HepG2 (cell line): ENCODE measurements around the gene ZMAT1. TPM values are rescaled to one million over a fixed set of nuclear protein-coding genes. Genes with fewer than 3 reads are reported as not detected.

Experiments
- ATAC-seq: fragments of 200-7000 bp; cut with Tn5 transposase; 3 replicates; pipeline ENCODE4 v1.9.1; 2020; ENCODE audit warnings: mild to moderate bottlenecking, moderate library complexity
- BruUV-seq: library from RNA; stranded (reverse); fragments of 400-500 nt; replicated peaks from 2 replicates; lab custom pipeline; 2021; lab: Mats Ljungman, UMichigan
- CTCF ChIA-PET: fragments of 300-600 bp; formaldehyde crosslinking; extraction: SDS; loops from one replicate; lab custom pipeline; 2021; ENCODE audit warnings: low total read pairs, inconsistent platforms, low intra/inter-chr PET ratio; lab: Yijun Ruan, JAX
- POLR2A ChIA-PET: fragments of 350-600 bp; sonication (Branson Sonifier 250); formaldehyde crosslinking; loops from one replicate; lab custom pipeline; 2020; ENCODE audit warnings: antibody characterized with exemption, inconsistent platforms; lab: Yijun Ruan, JAX
- DNase-seq: peaks from one replicate; pipeline ENCODE4 v3.0.0-alpha.2; 2015; ENCODE audit warnings: low spot score
- FAIRE-seq: peaks from 3 replicates; lab custom pipeline; 2011; peaks lifted over from hg19 to GRCh38; lab: Jason Lieb, UNC
- H2AFZ ChIP-seq: one replicate; pipeline ENCODE4 v1.6.1; 2011; ENCODE audit warnings: low read length, inconsistent platforms
- H3K27ac ChIP-seq: fragments of 300-600 bp; 3 replicates; pipeline ENCODE4 v1.8.0; 2011; ENCODE audit warnings: mixed run types, mild to moderate bottlenecking, mixed read lengths, low read length, inconsistent platforms; ENCODE audit not compliant: insufficient read depth; ENCODE audit errors: extremely low read length
- H3K27me3 ChIP-seq, 2 experiments: fragments of 200-600 bp in 1 of 2; 2 replicates in 1 of 2; 3 replicates in 1 of 2; pipeline versions ENCODE4 v1.6.0 to v1.8.0; 2011; ENCODE audit warnings: low read length in 2 of 2, mild to moderate bottlenecking in 2 of 2, moderate library complexity in 2 of 2, inconsistent platforms in 1 of 2; ENCODE audit not compliant: insufficient read depth in 2 of 2, control insufficient read depth in 1 of 2
- H3K36me3 ChIP-seq, 2 experiments: fragments of 200-600 bp in 1 of 2; replicated peaks in 1 of 2; 2 replicates in 1 of 2; 3 replicates in 1 of 2; pipeline versions ENCODE4 v1.5.1 to v1.8.0; 2011; ENCODE audit warnings: low read length in 2 of 2, inconsistent platforms in 1 of 2; ENCODE audit not compliant: insufficient read depth in 2 of 2, control insufficient read depth in 1 of 2
- H3K4me1 ChIP-seq: 2 replicates; pipeline ENCODE4 v1.5.1; 2012; ENCODE audit warnings: low read length, inconsistent platforms; ENCODE audit not compliant: insufficient read depth
- H3K4me2 ChIP-seq: 2 replicates; pipeline ENCODE4 v1.6.0; 2011; ENCODE audit warnings: low read depth, low read length, inconsistent platforms
- H3K4me3 ChIP-seq, 3 experiments: fragments of 200-600 bp in 1 of 3; sonication (generic), shearing (Covaris generic) in 1 of 3; replicated peaks in 1 of 3; 2 replicates each; pipeline ENCODE4 v1.5.1; 2011 to 2016; ENCODE audit warnings: low read length in 3 of 3, inconsistent platforms in 2 of 3, low read depth in 2 of 3, mild to moderate bottlenecking in 2 of 3, control low read depth in 1 of 3, mixed read lengths in 1 of 3; ENCODE audit not compliant: insufficient read depth in 1 of 3
- H3K79me2 ChIP-seq: one replicate; pipeline ENCODE4 v1.6.1; 2011; ENCODE audit warnings: low read length, inconsistent platforms; ENCODE audit not compliant: insufficient read depth
- H3K9ac ChIP-seq: 2 replicates; pipeline ENCODE4 v1.6.0; 2011; ENCODE audit warnings: mild to moderate bottlenecking, low read depth, low read length, inconsistent platforms; ENCODE audit not compliant: insufficient read depth
- H3K9me3 ChIP-seq: 2 replicates; pipeline ENCODE4 v1.5.1; 2012; ENCODE audit warnings: mild to moderate bottlenecking, low read length
- H4K20me1 ChIP-seq: 2 replicates; pipeline ENCODE4 v1.6.0; 2011; ENCODE audit warnings: inconsistent platforms, mild to moderate bottlenecking, low read length, moderate library complexity; ENCODE audit not compliant: insufficient read depth
- FOXJ3 ChIP-seq: sonication (generic); formaldehyde crosslinking; IDR thresholded peaks from 2 replicates; pipeline ENCODE4 v1.4.0; 2020; ENCODE audit warnings: missing genetic modification reagents, mild to moderate bottlenecking, borderline replicate concordance
- GATAD1 ChIP-seq: IDR thresholded peaks from 2 replicates; pipeline ENCODE4 v1.6.1; 2016; ENCODE audit warnings: missing genetic modification reagents, missing compliant biosample characterization
- HIVEP1 ChIP-seq: sonication (generic); formaldehyde crosslinking; IDR thresholded peaks from 2 replicates; pipeline ENCODE4 v1.4.0; 2020; ENCODE audit warnings: mild to moderate bottlenecking, missing genetic modification reagents
- MAFF ChIP-seq: IDR thresholded peaks from 2 replicates; pipeline ENCODE4 v1.6.1; 2011; ENCODE audit warnings: low read depth, low read length, improper control_type of control experiment
- MBNL3 ChIP-seq: fragments of 250-450 bp; sonication (Bioruptor Pico); conservative IDR thresholded peaks from 2 replicates; pipeline ENCODE4 v1.8.0; 2022; ENCODE audit warnings: mild to moderate bottlenecking, inconsistent platforms
- PITX1 ChIP-seq: sonication (generic); formaldehyde crosslinking; IDR thresholded peaks from 2 replicates; pipeline ENCODE4 v1.5.1; 2020; ENCODE audit warnings: mild to moderate bottlenecking, missing genetic modification reagents
- SRSF1 ChIP-seq: fragments of 200-400 bp; formaldehyde crosslinking; optimal IDR thresholded peaks from 2 replicates; pipeline ENCODE3; 2017; ENCODE audit warnings: mild to moderate bottlenecking, low read depth, low read length, moderate library complexity
- YEATS4 ChIP-seq: sonication (generic); formaldehyde crosslinking; IDR thresholded peaks from 2 replicates; pipeline ENCODE4 v1.4.0; 2020; ENCODE audit warnings: missing genetic modification reagents, borderline replicate concordance
- ZMYM2 ChIP-seq: sonication (generic); formaldehyde crosslinking; IDR thresholded peaks from 2 replicates; pipeline ENCODE4 v1.8.0; 2022; ENCODE audit warnings: mild to moderate bottlenecking, missing genetic modification reagents
- ZNF33B ChIP-seq: sonication (generic); formaldehyde crosslinking; IDR thresholded peaks from 2 replicates; pipeline ENCODE4 v1.5.1; 2020; ENCODE audit warnings: mild to moderate bottlenecking, missing genetic modification reagents
- ZNF678 ChIP-seq: sonication (generic); formaldehyde crosslinking; IDR thresholded peaks from 2 replicates; pipeline ENCODE4 v1.4.0; 2020; ENCODE audit warnings: mild to moderate bottlenecking, missing genetic modification reagents
- ZSCAN21 ChIP-seq: sonication (generic); formaldehyde crosslinking; IDR thresholded peaks from 2 replicates; pipeline ENCODE4 v1.8.0; 2022; ENCODE audit warnings: mild to moderate bottlenecking, missing genetic modification reagents, moderate library complexity, borderline replicate concordance
- in situ Hi-C: cut with HindIII; loops from 2 replicates; pipeline ENCODE4 v1.10.0; 2017; ENCODE audit warnings: low pct_unique_long_range_greater_than_20kb; ENCODE audit not compliant: extremely low pct_ligation_motif_present
- intact Hi-C: fragments of 100-400 bp; cut with micrococcal nuclease; formaldehyde crosslinking; loops from one replicate; pipeline ENCODE4 v1.10.0; 2022; ENCODE audit not compliant: unreplicated experiment
- polyA plus RNA-seq, 8 experiments: library from polyadenylated mRNA; depleted of rRNA in 3 of 8; stranded (reverse) in 7 of 8; unstranded in 1 of 8; fragments of >200 nt; fragmentation: Illumina TruSeq in 4 of 8; extraction: Trizol in 4 of 8; gene quantifications; 2 replicates each; pipeline versions ENCODE4 v1.2.1 to v1.2.3, GENCODE V29; 2011 to 2016; ENCODE audit warnings: low read depth in 4 of 8, missing spikeins in 1 of 8, mixed read lengths in 1 of 8; ENCODE audit not compliant: insufficient read depth in 1 of 8
- total RNA-seq, 5 experiments: library from RNA; depleted of rRNA; stranded (reverse); fragments of >200 nt; fragmentation: Illumina TruSeq; extraction: Trizol; gene quantifications; 2 replicates each; pipeline ENCODE4 v1.2.3, GENCODE V29; 2016; ENCODE audit warnings: low read depth in 1 of 5
- TF ChIP-seq, protein P1 (sequence below): sonication (generic); formaldehyde crosslinking; IDR thresholded peaks from 2 replicates; pipeline ENCODE4 v1.4.0; 2020; ENCODE audit warnings: missing genetic modification reagents
- TF ChIP-seq, protein P2 (sequence below): sonication (generic); formaldehyde crosslinking; IDR thresholded peaks from 2 replicates; pipeline ENCODE4 v1.4.0; 2020; ENCODE audit warnings: mild to moderate bottlenecking, missing genetic modification reagents, borderline replicate concordance
- TF ChIP-seq, protein P3 (sequence below): sonication (generic); formaldehyde crosslinking; IDR thresholded peaks from 2 replicates; pipeline ENCODE4 v1.4.0; 2020; ENCODE audit warnings: missing genetic modification reagents
- TF ChIP-seq, protein P4 (sequence below): sonication (generic); formaldehyde crosslinking; IDR thresholded peaks from 2 replicates; pipeline ENCODE4 v1.4.0; 2020; ENCODE audit warnings: missing genetic modification reagents

ZMAT1 gene
- total and polyA plus RNA-seq, 2 of the 13 experiments (the other 11 are each of a cell fraction or from before 2014, with no cell fraction given): 0.01 to 0.02 TPM

DNA sequence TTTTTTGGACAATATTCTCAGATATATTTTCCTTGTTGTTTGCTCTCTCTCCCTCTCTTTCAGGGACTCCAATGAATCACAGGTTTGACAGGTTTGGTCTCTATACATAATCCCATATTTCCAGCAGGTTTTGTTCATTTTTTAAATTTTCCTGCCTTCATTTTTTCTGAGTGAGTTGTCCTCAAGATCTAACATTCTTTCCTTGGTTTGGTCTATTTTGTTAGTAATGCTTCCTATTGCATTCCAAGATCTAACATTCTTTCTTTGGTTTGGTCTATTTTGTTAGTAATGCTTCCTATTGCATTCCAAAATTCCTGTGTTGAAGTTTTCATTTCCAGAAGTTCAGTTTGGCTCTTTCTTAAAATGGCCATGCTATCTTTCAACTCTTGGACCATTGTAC lies 45.3 kb upstream of the ZMAT1 start:
- no peaks in the 10 kb centered on the region for H3K36me3 ChIP-seq
- no peaks in the 10 kb centered on the region for H3K9me3 ChIP-seq
- in situ Hi-C loops: no loop called here
- no peak for ATAC-seq
- no TSS peak for BruUV-seq
- no peaks in the 10 kb centered on the region for H3K27me3 ChIP-seq
- POLR2A ChIA-PET: no interaction called here
- H3K4me2 ChIP-seq: no peak overlapping the region
- no peaks in the 10 kb centered on the region for H3K4me1 ChIP-seq
- no peak for DNase-seq
- H2AFZ ChIP-seq: no peak overlapping the region
- H3K27ac ChIP-seq: no peak overlapping the region
- no peak for FAIRE-seq
- no peak overlapping the region for H3K9ac ChIP-seq
- intact Hi-C loops: no loop called here
- H4K20me1 ChIP-seq: no peaks in the 10 kb centered on the region
- CTCF ChIA-PET: no interaction called here
- H3K4me3 ChIP-seq: no peak overlapping the region
- H3K79me2 ChIP-seq: no peaks in the 10 kb centered on the region
- TF ChIP-seq HIVEP1 (CRISPR knock-in tag) (no peak), GATAD1 (CRISPR knock-in tag) (no peak), PITX1 (no peak), ZNF33B (CRISPR knock-in tag) (no peak), ZSCAN21 (CRISPR knock-in tag) (no peak), ZNF678 (no peak), MBNL3 (no peak), YEATS4 (CRISPR knock-in tag) (no peak), MAFF (no peak), SRSF1 (no peak), FOXJ3 (CRISPR knock-in tag) (no peak), ZMYM2 (CRISPR knock-in tag) (no peak)
- TF ChIP-seq, protein P1, sequence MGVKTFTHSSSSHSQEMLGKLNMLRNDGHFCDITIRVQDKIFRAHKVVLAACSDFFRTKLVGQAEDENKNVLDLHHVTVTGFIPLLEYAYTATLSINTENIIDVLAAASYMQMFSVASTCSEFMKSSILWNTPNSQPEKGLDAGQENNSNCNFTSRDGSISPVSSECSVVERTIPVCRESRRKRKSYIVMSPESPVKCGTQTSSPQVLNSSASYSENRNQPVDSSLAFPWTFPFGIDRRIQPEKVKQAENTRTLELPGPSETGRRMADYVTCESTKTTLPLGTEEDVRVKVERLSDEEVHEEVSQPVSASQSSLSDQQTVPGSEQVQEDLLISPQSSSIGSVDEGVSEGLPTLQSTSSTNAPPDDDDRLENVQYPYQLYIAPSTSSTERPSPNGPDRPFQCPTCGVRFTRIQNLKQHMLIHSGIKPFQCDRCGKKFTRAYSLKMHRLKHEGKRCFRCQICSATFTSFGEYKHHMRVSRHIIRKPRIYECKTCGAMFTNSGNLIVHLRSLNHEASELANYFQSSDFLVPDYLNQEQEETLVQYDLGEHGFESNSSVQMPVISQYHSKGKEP: no peak
- TF ChIP-seq, protein P2, sequence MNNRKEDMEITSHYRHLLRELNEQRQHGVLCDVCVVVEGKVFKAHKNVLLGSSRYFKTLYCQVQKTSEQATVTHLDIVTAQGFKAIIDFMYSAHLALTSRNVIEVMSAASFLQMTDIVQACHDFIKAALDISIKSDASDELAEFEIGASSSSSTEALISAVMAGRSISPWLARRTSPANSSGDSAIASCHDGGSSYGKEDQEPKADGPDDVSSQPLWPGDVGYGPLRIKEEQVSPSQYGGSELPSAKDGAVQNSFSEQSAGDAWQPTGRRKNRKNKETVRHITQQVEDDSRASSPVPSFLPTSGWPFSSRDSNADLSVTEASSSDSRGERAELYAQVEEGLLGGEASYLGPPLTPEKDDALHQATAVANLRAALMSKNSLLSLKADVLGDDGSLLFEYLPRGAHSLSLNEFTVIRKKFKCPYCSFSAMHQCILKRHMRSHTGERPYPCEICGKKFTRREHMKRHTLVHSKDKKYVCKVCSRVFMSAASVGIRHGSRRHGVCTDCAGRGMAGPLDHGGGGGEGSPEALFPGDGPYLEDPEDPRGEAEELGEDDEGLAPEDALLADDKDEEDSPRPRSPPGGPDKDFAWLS: no peak
- TF ChIP-seq, protein P3, sequence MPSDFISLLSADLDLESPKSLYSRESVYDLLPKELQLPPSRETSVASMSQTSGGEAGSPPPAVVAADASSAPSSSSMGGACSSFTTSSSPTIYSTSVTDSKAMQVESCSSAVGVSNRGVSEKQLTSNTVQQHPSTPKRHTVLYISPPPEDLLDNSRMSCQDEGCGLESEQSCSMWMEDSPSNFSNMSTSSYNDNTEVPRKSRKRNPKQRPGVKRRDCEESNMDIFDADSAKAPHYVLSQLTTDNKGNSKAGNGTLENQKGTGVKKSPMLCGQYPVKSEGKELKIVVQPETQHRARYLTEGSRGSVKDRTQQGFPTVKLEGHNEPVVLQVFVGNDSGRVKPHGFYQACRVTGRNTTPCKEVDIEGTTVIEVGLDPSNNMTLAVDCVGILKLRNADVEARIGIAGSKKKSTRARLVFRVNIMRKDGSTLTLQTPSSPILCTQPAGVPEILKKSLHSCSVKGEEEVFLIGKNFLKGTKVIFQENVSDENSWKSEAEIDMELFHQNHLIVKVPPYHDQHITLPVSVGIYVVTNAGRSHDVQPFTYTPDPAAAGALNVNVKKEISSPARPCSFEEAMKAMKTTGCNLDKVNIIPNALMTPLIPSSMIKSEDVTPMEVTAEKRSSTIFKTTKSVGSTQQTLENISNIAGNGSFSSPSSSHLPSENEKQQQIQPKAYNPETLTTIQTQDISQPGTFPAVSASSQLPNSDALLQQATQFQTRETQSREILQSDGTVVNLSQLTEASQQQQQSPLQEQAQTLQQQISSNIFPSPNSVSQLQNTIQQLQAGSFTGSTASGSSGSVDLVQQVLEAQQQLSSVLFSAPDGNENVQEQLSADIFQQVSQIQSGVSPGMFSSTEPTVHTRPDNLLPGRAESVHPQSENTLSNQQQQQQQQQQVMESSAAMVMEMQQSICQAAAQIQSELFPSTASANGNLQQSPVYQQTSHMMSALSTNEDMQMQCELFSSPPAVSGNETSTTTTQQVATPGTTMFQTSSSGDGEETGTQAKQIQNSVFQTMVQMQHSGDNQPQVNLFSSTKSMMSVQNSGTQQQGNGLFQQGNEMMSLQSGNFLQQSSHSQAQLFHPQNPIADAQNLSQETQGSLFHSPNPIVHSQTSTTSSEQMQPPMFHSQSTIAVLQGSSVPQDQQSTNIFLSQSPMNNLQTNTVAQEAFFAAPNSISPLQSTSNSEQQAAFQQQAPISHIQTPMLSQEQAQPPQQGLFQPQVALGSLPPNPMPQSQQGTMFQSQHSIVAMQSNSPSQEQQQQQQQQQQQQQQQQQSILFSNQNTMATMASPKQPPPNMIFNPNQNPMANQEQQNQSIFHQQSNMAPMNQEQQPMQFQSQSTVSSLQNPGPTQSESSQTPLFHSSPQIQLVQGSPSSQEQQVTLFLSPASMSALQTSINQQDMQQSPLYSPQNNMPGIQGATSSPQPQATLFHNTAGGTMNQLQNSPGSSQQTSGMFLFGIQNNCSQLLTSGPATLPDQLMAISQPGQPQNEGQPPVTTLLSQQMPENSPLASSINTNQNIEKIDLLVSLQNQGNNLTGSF (CRISPR knock-in tag): no peak
- TF ChIP-seq, protein P4, sequence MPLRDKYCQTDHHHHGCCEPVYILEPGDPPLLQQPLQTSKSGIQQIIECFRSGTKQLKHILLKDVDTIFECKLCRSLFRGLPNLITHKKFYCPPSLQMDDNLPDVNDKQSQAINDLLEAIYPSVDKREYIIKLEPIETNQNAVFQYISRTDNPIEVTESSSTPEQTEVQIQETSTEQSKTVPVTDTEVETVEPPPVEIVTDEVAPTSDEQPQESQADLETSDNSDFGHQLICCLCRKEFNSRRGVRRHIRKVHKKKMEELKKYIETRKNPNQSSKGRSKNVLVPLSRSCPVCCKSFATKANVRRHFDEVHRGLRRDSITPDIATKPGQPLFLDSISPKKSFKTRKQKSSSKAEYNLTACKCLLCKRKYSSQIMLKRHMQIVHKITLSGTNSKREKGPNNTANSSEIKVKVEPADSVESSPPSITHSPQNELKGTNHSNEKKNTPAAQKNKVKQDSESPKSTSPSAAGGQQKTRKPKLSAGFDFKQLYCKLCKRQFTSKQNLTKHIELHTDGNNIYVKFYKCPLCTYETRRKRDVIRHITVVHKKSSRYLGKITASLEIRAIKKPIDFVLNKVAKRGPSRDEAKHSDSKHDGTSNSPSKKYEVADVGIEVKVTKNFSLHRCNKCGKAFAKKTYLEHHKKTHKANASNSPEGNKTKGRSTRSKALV (CRISPR knock-in tag): no peak
